ENCODE data around the gene PTGES2. TPM values are rescaled to one million over a fixed set of nuclear protein-coding genes. Genes with fewer than 3 reads are reported as not detected.

Gene PTGES2
- total RNA-seq, 1 donor from 2014 or later = 63.4 TPM

DNA sequence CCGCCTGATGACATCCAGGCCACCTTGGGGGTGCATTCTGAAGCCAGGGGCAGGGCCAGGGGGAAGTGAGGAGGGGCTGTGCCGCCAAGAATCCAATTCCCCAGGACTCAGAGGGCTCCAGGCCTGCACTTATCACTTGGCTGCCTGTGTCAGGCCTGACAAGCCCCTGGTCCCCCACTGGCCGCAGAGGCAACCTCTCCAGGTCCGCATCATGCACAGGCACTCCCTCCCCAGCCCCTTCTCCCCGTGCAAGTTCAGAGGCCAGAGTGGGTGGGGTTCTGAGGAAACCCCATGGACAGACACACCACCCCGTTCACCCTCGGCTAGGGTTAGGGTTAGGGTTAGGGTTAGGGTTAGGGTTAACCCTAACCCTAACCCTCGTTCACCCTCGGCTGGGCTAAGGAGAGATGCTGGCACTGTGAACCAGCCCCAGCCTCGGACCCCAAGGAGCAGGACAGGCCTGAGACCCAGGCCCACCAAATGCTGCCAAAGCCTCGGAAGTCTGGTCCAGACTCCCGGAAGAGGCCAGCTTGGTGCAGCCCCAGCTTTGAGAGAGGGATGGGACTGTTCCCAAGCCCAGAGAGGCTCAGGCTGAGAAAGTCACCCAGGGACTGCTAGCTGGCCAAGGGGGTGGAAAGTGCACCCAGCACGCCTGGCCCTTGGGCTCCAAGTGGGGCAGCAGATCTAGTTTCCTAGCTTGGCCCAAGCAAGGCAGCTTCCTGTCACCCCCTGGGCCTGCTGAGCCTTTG lies 26.6 kb upstream of the PTGES2 start:
- DNase-seq (ENCODE audit: extremely low read depth, low read depth, low spot score) = no peak

DNA sequence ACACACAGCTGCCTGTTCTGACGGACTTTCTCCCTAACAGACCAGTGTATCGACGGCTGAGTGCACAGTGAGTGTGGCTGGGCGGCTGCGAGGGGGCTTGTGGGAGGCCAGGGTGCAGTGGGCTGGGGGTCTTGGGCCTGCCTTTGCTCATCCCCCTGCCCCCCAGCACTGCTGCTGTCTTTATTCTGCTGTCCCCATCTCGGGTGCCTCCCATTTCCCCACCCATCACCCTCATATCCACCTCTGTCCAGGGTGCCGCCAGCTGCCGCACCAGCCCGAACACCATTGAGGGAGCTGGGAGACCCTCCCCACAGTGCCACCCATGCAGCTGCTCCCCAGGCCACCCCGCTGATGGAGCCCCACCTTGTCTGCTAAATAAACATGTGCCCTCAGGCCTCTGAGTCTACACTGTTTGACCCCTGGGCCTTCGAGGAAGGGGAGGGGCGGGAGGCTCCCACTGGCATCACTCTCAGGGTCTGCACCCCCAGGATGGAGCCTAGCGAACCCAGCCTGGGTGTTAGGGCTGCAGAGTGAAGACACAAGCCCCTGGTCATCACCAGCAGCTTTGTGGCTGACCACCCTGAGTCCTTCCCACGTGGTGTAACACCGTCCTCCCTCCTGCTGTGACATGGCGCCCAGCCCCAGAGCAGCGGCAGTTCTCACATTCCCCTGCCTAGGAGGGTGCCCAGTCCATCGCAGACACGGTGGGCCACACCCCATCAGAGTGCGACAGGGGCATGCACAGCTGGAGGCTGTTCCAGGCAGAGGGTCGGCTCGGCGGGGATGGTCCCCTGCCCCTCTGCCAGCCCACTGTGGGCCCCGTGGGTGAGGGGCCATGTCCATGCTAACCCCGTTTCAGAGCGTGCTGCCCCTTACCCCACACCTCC lies 25.8 kb upstream of the PTGES2 start:
- no peak for DNase-seq (ENCODE audit: extremely low read depth, low read depth, low spot score)

DNA sequence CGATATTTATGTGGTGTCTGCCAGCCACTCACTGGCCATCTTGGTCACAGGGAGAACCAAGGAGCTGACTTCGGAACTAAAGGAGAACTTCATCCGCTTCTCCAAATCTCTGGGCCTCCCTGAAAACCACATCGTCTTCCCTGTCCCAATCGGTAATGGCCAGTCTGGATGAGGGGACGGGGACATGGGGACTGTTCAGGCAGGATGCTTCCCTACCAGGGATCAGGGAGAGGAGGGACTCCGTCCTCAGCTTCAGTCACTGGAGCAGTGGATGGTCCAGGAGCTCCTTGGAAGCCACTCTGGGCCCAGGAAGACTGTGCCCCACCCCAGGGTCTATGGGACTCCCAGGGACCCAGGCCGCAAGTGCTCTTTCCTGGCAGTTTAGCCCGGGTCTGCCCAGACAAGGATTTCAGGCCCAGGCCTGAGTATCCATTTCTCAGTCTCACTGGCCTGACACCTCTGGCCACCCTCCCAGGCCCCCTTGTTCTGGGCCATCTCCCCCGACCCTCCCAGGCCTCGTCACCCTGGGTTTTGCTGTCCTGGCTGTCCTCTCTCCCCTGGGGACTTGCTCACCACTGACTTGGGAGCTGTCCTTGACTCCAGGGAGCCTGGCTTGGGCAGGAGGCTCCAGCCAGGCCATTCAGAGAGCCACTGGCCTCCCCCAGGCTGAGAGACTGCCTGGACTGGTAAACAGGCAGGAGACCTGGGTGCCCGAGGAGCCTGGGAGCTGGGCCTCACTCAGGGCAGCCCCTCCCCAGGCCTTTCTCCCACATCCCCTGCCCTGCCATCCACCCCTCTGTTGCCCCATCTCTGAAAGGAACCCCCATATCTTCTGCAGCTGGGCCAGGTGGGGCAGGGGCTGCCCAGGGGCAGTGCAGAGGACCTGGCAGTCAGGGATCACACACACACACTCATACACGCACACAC lies 24.9 kb upstream of the PTGES2 start:
- DNase-seq (ENCODE audit: extremely low read depth, low read depth, low spot score) = no peak

DNA sequence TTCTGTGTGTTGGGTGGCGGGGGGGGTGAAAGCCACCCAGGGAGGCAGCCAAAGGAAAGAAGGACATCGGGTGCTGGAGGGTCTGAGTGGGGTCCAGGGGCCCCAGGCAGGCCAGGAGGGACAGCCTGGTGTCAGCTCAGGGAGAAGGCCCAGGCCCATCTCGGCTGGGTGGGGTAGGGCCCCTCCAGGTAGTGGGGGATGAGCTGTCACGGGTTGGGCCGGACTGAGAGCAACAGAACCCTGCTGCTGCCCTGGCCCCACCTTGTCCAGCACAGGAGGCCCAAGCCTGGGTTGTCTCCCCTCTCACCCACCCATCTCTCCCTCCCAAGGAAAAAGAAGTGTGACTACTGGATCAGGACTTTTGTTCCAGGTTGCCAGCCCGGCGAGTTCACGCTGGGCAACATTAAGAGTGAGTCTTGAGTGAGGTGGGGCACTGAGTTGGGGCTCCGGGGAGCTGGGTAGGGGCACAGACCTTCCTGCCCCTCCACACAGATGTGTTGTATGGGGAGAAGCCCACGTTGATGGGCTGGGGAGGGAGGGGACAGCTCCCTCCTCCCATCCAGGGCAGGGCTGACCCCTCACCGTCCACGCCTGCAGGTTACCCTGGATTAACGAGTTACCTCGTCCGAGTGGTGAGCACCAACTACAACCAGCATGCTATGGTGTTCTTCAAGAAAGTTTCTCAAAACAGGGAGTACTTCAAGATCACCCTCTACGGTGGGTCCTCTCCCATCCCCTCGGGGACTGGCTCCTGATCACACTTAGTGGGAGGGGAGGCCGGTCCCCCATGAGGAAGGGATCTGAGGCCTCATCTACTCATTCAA lies 24.0 kb upstream of the PTGES2 start:
- DNase-seq (ENCODE audit: extremely low read depth, low read depth, low spot score) = no peak

DNA sequence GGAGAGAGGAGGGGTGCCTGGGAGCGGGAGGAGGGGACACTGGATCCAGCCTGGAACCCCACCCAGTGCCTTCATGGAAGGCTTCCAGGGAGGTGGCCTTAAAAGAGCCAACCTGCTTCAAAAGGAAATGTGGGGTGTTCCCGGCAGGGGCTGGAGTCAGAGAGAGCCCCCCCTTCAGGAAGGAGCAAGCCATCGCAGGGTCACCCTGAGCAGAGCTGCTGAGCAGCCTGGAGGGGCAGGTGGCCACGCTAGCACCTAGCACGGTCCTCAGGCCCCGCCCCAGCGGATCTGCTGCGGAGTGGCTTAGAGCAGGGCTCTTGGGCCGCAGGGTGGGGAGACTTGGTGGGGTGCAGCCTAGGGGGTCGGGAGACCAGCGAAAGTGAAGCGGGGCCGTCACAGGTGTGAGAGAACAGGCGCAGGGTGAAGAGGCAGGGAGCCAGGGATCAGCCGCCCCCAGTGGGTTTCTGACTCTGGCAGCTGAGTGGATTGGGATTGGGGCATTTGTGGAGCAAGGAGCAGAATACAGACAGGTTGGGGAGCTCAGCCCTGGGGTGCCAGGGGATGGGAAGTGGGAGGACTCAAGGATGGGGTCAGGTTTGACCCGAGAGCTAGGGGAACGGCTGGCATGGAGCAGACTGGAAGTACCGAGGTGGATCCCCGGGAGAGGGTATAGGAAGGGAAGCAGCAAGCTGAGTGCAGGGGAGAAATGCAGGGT lies 23.2 kb upstream of the PTGES2 start:
- no peak for DNase-seq (ENCODE audit: extremely low read depth, low read depth, low spot score)

DNA sequence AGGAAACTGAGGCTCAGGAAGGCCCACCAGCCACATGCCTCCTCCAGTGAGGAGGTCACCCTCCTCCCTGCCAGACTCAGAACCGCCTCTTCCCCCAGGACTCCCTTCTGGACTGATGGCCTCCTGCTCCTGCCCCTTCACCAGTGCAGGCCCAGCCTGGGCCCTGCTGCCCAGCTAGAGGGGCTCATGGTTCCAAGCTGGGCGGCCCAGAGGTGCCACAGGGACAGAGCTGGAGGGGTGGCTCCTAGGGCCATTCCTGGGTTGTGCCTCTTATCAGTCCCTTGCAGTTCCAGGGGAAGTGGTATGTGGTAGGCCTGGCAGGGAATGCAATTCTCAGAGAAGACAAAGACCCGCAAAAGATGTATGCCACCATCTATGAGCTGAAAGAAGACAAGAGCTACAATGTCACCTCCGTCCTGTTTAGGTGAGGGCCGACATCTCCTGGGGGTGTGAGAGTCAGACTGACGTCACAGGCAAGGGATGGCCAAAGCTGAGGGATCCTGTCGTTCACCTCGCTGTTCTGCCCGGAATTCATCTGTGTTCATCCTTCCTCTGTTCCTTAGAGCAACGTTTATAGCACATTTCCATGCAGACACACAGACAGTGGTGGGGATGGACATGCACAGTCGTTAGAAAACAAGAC lies 22.5 kb upstream of the PTGES2 start:
- no peak for DNase-seq (ENCODE audit: extremely low read depth, low read depth, low spot score)

DNA sequence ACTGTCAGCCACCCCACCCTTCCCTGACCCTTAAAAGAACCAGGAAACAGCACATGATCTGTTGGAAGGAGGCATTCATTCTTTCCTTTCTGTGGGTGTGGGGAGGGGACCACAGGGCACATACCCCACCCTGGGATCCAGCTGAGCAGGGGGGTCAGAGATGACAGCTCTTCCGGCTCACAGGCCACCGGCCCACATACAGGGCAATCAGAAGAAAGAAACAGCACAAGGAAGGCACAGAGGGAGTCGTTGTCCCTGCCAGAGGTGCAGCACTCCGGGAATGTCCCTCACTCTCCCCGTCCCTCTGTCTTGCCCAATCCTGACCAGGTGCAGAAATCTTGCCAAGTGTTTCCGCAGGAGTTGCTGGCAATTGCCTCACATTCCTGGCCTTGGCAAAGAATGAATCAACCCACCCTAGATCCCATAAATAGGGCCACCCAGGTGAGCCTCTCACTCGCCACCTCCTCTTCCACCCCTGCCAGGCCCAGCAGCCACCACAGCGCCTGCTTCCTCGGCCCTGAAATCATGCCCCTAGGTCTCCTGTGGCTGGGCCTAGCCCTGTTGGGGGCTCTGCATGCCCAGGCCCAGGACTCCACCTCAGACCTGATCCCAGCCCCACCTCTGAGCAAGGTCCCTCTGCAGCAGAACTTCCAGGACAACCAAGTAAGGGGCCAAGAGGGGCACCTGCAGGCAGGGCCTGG lies 21.6 kb upstream of the PTGES2 start, which contains the start of gene LCN2:
LCN2 (plus strand) TSS at position 453 of the 701 bp plus-strand sequence; CDS start at position 526, 73 bp downstream.
- DNase-seq (ENCODE audit: extremely low read depth, low read depth, low spot score) = no peak

DNA sequence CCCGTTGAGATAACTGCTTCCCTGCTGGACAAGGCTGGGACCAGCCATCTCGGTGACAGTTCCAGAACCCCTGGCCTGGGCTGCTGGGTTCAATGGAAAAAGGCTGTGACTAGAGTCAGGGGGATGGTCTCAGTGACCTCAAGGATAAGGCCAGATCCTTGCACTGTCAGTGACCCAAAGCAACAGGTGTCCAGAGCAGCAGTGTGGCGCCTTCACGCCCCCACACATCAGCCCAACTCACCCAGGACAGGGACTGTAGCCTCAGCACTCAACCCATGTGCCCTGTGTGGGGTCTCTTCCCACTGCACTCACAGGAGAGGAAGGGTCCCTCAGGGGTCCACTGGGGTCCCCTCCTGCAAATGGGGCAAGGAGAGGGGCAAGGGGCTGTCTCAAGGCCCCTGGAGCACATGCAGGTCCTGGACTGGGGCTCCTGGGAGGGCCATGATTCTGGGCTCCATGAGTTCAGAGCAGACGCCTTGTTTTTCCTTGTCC lies 21.0 kb upstream of the PTGES2 start:
- no peak for DNase-seq (ENCODE audit: extremely low read depth, low read depth, low spot score)

DNA sequence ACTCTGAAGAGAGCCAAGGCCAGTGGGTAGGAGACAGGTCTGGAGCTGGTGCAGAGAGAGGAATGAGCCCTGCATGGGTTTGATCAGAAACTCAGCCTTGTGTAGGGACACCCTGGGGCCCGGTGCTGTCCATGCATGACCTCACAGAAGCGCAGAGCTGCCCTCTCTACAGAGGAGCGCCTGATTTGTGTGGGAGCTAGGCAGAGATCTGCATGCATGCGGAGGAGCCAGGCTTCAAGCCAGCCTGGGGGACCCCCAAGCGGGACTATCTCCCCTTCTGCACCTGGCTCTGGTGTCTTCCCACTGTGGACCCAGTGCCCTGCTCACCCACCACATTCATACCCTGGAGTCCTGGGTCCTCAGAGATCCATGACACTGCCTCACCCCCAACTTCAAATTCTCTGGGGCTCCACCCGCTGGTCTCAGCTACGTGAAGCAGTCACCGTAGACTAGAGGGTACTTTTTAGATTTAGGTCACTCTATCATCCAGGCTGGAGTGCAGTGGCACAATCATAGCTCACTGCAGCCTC lies 19.1 kb upstream of the PTGES2 start:
- DNase-seq (ENCODE audit: extremely low read depth, low read depth, low spot score) = no peak

DNA sequence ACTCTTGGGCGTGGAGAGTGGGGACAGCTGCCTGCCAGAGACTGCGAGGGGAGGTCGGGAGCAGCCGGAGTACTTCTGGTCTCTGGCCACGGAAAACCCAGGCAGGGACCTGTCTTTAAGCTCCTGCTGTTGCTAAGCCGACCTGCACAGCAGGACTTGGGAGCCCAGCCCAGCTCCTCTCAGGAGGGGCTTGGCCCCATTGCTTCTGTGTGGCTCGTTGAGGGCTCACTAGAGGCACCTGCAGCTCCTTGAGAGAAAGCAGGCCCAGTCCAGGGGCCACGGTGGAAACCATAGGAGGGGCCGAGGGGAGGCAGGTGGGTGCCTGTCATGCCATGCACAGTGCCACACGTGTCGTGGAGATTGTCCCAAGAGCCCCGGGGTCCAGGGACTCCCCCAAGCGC lies 18.4 kb upstream of the PTGES2 start:
- DNase-seq (ENCODE audit: extremely low read depth, low read depth, low spot score) = no peak

DNA sequence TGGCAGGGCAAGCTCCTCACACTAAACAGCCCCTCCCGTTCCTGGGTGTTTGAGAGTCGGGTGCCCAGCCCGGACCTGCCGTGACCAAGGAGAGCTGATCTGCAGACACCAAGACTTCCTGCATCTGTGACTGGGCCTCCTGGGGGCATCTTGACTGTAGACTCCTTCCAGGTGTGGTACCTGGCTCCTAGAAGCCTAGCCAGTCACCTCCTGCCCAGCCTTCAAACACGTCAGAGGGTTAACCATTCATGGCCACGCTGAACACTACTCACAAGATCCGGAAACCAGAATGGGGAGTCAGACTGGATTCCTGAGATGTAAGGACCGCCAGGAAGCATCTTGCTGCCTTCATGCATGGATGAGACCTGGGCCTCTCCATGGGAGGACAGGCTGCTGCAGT lies 18.0 kb upstream of the PTGES2 start:
- DNase-seq (ENCODE audit: extremely low read depth, low read depth, low spot score) = no peak

DNA sequence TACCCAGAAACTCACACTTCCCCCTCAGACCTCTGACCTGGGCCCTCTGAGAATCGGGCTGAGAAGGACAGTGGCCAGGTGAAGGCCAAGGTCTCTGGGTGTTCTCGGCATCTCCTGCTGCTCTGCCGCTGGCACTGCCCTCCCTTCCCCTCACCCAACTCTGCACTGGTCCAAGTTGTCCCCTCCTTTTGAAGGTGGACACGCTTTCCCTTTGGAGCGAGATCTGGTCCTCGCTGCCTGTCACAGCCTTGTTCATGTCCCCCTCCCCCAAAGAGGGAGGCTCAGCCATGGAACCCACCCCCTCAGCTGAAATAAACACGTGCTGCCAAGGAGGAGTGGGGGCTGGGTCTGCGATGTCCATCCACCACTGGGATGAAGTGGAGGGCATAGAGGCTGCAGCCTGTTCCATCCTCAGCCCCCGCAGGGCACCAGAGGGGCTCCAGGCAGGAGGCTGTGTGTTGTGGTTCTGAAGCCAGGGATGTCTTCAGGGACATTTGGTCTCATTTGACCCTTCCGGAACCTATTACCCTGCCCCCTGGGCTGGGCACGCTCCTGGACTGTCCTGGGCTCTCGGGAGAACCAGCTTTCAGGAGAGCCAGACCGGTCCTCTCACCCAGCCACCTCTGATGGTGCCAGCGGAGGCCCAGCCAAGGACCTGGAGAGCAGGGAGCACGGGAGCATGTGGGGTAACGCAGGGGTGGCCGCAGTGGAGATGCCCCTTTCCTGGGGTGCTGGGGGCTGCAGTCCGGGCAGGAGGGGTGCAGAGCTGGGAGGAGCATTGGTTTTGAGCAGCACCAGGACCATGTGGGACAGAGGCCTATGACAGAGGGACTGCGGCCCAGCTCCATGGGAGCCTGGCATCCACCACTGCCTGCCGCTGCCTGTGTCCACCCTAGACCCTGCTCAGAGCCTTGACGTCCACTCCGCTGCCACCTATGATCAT lies 17.0 kb upstream of the PTGES2 start:
- DNase-seq (ENCODE audit: extremely low read depth, low read depth, low spot score) = no peak

DNA sequence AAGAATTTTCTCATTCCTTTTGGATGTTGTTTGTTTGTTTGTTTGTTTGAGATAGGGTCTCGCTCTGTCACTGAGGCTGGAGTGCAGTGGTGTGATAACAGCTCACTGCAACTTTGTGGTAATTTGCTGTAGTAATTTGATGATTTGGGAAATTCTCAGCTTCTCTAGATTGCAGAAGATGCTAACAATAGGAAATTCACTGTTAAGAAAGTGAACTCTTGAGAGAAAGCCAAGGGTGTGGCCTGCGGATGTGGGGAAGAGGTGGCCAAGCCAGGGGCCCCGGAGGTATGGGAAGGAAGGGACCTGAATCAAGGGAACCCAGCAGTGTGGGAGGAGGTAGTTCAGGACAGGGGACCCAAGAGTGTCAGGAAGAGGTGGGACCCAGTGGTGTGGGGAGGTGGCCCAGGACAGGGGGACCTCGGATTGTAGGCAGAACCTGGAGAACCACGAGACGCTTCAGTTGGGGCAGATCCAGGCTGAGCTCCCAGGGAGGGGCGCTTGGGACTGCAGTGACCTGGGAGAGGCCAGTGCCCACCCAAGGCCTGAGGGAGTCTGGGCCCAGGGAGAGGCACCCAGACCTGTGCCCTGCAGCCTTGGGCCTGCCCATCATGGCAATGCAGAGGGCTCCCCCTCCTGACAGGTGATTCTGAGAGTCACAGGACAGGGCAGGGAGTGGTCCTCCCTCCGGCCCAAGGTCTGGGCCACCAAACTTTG lies 16.2 kb upstream of the PTGES2 start:
- DNase-seq (ENCODE audit: extremely low read depth, low read depth, low spot score) = no peak

DNA sequence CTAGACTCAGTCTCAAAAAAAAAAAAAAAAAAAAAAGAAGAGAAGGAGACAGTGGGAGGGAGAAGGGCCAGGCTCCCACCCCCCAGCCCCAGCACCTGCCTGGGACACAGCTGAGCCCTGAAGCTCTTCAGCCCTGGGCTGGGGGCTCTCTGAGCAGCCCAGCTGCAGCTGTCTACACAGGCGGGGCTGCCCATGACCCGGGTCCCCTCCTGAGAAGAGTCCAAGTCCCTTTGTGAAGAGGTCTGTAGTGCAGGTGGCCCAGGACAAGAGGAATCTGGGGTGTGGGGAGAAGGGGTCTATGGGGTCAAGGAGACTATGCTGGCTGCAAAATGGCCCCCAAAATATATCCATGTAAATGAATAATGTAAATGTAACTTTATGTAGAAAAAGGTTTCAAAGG lies 15.1 kb upstream of the PTGES2 start:
- no peak for DNase-seq (ENCODE audit: extremely low read depth, low read depth, low spot score)

DNA sequence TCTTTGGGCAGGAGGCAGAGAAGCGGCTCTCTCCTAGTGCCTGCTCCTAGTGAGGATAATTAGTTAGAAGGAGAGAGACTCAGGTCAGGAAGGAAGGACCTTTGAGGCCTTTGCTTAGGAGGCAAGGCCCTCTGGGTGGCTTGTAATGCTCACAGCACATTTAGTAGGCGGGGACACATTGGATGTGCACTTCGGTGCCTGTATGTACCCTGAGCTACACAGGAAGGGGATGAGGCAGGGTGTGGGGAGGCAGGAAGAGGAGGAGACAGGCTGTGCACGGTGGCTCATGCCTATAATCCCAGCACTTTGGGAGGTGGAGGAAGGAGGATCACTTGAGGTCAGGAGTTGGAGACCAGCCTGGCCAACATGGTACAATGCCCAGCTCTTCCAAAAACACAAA lies 14.5 kb upstream of the PTGES2 start:
- no peak for DNase-seq (ENCODE audit: extremely low read depth, low read depth, low spot score)

DNA sequence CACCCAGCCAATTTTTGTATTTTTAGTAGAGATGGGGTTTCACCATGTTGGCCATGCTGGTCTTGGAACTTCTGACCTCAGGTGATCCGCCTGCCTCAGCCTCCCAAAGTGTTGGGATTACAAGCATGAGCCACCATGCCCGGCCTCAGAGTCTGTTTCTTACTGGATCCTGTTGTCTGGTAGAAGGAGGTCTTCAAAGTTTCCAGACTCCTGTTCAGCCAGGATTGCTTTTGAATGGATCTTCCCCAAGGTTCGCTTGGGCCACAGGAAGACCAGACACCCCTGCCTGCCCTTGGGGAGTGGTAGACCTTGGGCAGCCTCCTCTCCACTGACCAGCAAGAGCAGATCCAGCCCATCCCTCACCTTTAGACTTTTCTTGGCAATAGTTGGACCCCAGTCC lies 14.1 kb upstream of the PTGES2 start:
- DNase-seq (ENCODE audit: extremely low read depth, low read depth, low spot score) = no peak

Measured in glomerular endothelial cell (primary cell).